Superior temporal gyrus (tissue), 1 donor: ENCODE measurements around the gene ACSBG1.
A peak's percentile ranks its signal among the peaks of the same experiment; 100 is the strongest.

Experiments used
- DNase-seq: peaks from one replicate; pipeline ENCODE4 v3.0.0-alpha.2; 2016; ENCODE audit errors: extremely low spot score

The ACSBG1 gene

GRCh38 chr15:78234515-78235040 lies at the start of gene ACSBG1:
Gene ACSBG1, minus strand, starts transcription at chr15:78234565. Its CDS starts 64 bp downstream, at chr15:78234501.
- DNase-seq, result no peak

- no peak for DNase-seq
Observed at GRCh38 chr15:78282324-78282723, 48.0 kb upstream of the ACSBG1 start.

- DNase-seq, result no peak
Observed at GRCh38 chr15:78280319-78281072, 46.1 kb upstream of the ACSBG1 start.

GRCh38 chr15:78276064-78276943 lies 41.9 kb upstream of the ACSBG1 start:
- DNase-seq, result no peak

GRCh38 chr15:78274994-78275393 lies 40.6 kb upstream of the ACSBG1 start:
- DNase-seq, result no peak

- DNase-seq, result no peak
Observed at GRCh38 chr15:78272776-78273175, 38.4 kb upstream of the ACSBG1 start.

GRCh38 chr15:78272316-78272715 lies 38.0 kb upstream of the ACSBG1 start:
- DNase-seq, result no peak

- no peak for DNase-seq
Observed at GRCh38 chr15:78266806-78267205, 32.4 kb upstream of the ACSBG1 start.

GRCh38 chr15:78266229-78266628 lies 31.9 kb upstream of the ACSBG1 start:
- no peak for DNase-seq

- peak; percentile 64 for DNase-seq
Observed at GRCh38 chr15:78265752-78266224, 31.4 kb upstream of the ACSBG1 start.

GRCh38 chr15:78265137-78265460 lies 30.7 kb upstream of the ACSBG1 start:
- peak; percentile 51 for DNase-seq

GRCh38 chr15:78264304-78265136 lies 30.2 kb upstream of the ACSBG1 start, which contains the start of gene DNAJA4:
Gene DNAJA4, plus strand, starts transcription at chr15:78264562. Its CDS starts 202 bp downstream, at chr15:78264764.
- DNase-seq, result peak; percentile 42

- DNase-seq, result no peak
Observed at GRCh38 chr15:78263907-78264303, 29.5 kb upstream of the ACSBG1 start.

GRCh38 chr15:78263351-78263781 lies 29.0 kb upstream of the ACSBG1 start:
- no peak for DNase-seq

- peak; percentile 42 for DNase-seq
Observed at GRCh38 chr15:78261062-78261461, 26.7 kb upstream of the ACSBG1 start.

- no peak for DNase-seq
Observed at GRCh38 chr15:78260489-78260888, 26.1 kb upstream of the ACSBG1 start.

GRCh38 chr15:78259232-78259631 lies 24.9 kb upstream of the ACSBG1 start:
- no peak for DNase-seq

- DNase-seq, result peak; percentile 82
Observed at GRCh38 chr15:78257681-78258080, 23.3 kb upstream of the ACSBG1 start.

- DNase-seq, result no peak
Observed at GRCh38 chr15:78256044-78256437, 21.7 kb upstream of the ACSBG1 start.

GRCh38 chr15:78255421-78256043 lies 21.2 kb upstream of the ACSBG1 start:
- DNase-seq, result no peak

GRCh38 chr15:78251136-78251535 lies 16.8 kb upstream of the ACSBG1 start:
- DNase-seq, result no peak
